GM12891 (cell line): ENCODE results near the gene PLEKHA5.

Experiments used
- PAX5 ChIP-seq: IDR thresholded peaks from 2 replicates; pipeline ENCODE4 v1.6.1; 2011; ENCODE audit warnings: low read length, moderate library complexity, mild to moderate bottlenecking; ENCODE audit not compliant: insufficient read depth, severe bottlenecking
- POLR2A ChIP-seq: IDR thresholded peaks from 2 replicates; pipeline ENCODE4 v1.6.1; 2011; ENCODE audit warnings: low read depth, low read length, control low read depth
- POLR2AphosphoS5 ChIP-seq: IDR thresholded peaks from 2 replicates; pipeline ENCODE4 v1.6.1; 2011; ENCODE audit warnings: low read depth, low read length, control low read depth
- POU2F2 ChIP-seq: IDR thresholded peaks from 2 replicates; pipeline ENCODE4 v1.6.1; 2011; ENCODE audit warnings: low read depth, mild to moderate bottlenecking, control low read depth, low read length, moderate library complexity
- SPI1 ChIP-seq: IDR thresholded peaks from 2 replicates; pipeline ENCODE4 v1.6.1; 2011; ENCODE audit warnings: low read depth, low read length, control low read depth
- TAF1 ChIP-seq: IDR thresholded peaks from 2 replicates; pipeline ENCODE4 v1.6.1; 2011; ENCODE audit warnings: low read depth, low read length, control low read depth

DNA sequence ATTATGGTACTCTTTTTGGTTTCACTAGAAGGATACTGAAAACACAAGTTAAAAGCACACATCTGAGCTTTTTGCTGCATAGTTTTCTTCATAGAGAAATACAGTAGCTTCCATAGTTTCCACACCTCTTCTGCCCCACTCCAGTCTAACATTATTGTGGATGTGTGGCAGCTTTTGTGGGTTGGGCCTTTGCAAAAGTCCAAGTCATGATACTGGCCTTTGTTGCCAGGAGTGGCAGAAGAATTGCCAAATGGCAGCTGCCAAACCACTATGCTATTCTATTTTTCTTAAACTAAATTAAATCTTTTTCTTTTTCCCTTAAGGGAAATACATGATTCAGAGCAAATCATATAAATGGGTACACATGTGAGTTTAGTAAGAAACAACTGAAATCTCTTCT lies 114.8 kb downstream of the PLEKHA5 start:
- TF ChIP-seq POLR2A, result no peak
- TF ChIP-seq SPI1, result no peak
- no peak for TF ChIP-seq POLR2AphosphoS5
- TF ChIP-seq TAF1, result no peak
- TF ChIP-seq POU2F2, result no peak
- TF ChIP-seq PAX5, result no peak
